Measurements from ENCODE around the gene KRTAP2-3. TPM values are rescaled to one million over a fixed set of nuclear protein-coding genes. Genes with fewer than 3 reads are reported as not detected.
"Not testable (repeated sequence)": the region's sequence is repeated elsewhere in the genome, so short reads cannot be mapped to it uniquely, and the experiment has no call there.

KRTAP2-3 gene
- total RNA-seq, 1 experiment from 2014 or later, result 6.3 TPM

DNA sequence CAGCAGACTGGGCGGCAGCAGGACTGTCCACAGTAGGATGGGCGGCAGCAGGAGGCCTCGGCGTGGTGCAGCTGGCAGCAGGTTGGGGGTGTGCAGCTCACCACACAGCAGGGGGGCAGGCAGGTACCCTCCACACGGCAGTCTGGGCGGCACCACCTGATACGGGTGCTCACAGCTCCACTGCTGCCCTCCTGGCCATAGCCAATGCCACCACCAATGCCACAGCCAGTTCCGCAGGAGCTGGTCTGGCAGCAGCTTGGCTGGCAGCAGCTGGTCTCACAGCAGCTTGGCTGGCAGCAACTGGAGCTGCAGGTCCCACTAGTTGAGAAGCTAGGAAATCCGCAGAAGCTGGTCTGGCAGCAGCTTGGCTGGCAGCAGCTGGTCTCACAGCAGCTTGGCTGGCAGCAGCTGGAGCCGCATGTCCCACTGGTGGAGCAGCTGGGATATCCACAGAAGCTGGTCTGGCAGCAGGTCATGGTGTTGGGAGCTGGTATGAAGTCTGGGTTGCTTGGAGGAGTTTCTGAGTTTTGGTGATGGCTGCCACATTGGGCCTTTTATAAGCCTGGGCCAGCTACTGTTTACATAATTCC lies 25.5 kb downstream of the KRTAP2-3 start, which contains the start of gene KRTAP1-3:
KRTAP1-3 (minus strand) TSS at position 529 of the 590 bp plus-strand sequence; CDS start at position 476, 53 bp downstream.
- H3K9me3 ChIP-seq (ENCODE audit: control insufficient read depth in 1 of 2, insufficient read depth in 1 of 2, low read depth in 1 of 2, low read length in 2 of 2); POLR2A ChIA-PET; ATAC-seq; H3K36me3 ChIP-seq (ENCODE audit: control insufficient read depth in 1 of 2, insufficient read depth in 2 of 2, low read length in 2 of 2); H3K27ac ChIP-seq (ENCODE audit: low read depth, low read length); H3K27me3 ChIP-seq (ENCODE audit: insufficient read depth, low read length); CTCF ChIA-PET; intact Hi-C loops (cut with micrococcal nuclease); H3K4me2 ChIP-seq (ENCODE audit: low read length); H3K9me2 ChIP-seq (ENCODE audit: insufficient read depth); H4K20me1 ChIP-seq (ENCODE audit: insufficient read depth); RAD21 ChIA-PET (ENCODE audit: low non-redundant PET in 1 of 2, low total read pairs in 2 of 2, uncharacterized antibody in 2 of 2, unreplicated experiment in 2 of 2); H3K9ac ChIP-seq (ENCODE audit: low read length); H2AFZ ChIP-seq (ENCODE audit: low read depth, low read length, poor library complexity, severe bottlenecking); H3K4me3 ChIP-seq (replicated peaks in 1 of 2; ENCODE audit: low read depth in 1 of 2, low read length in 2 of 2); H3K79me2 ChIP-seq (ENCODE audit: insufficient read depth, low read length); DNase-seq (ENCODE audit: low read depth, low spot score); BruUV-seq (replicated peaks): not testable (repeated sequence)
- peaks cover 7 to 10% of the 10 kb centered on the region in 2 experiments; a peak in 2 of 4 replicates for H3K4me1 ChIP-seq (ENCODE audit: control insufficient read depth in 1 of 2, insufficient read depth in 2 of 2, low read length in 2 of 2)

DNA sequence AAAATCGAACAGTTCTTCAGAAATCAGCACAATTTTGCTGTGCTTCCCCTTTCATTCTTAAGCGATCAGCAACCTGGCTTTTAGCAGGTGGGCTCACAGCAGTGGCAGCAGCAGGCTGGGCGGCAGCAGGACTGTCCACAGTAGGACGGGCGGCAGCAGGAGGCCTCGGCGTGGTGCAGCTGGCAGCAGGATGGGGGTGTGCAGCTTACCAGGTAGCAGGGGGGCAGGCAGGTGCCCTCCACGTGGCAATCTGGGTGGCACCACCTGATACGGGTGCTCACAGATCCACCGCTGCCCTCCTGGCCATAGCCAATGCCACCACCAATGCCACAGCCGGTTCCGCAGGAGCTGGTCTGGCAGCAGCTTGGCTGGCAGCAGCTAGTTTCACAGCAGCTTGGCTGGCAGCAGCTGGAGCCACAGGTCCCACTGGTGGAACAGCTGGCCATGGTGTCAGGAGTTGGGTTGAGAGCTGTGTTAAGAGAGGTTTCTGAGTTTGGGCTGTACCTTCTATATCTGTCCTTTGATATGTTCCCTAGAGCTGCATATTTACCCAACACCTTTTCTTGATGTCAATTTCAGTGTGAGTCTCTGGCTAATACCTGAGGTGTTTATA lies 30.2 kb downstream of the KRTAP2-3 start, which contains the start of gene KRTAP1-4:
KRTAP1-4 (minus strand) TSS at position 563 of the 613 bp plus-strand sequence; CDS start at position 446, 117 bp downstream.
- POLR2A ChIA-PET, result no interaction called here
- Histone ChIP-seq H3K4me3 (replicated peaks in 1 of 2; ENCODE audit: low read depth in 1 of 2, low read length in 2 of 2) (no peak within 1 kb of the TSS), H2AFZ (ENCODE audit: low read depth, low read length, poor library complexity, severe bottlenecking) (no peak within 1 kb of the TSS), H3K9me3 (ENCODE audit: control insufficient read depth in 1 of 2, insufficient read depth in 1 of 2, low read depth in 1 of 2, low read length in 2 of 2) (no peaks in the 10 kb centered on the region), H3K4me2 (ENCODE audit: low read length) (no peak within 1 kb of the TSS), H3K36me3 (ENCODE audit: control insufficient read depth in 1 of 2, insufficient read depth in 2 of 2, low read length in 2 of 2) (no peaks in the 10 kb centered on the region), H4K20me1 (ENCODE audit: insufficient read depth) (no peaks in the 10 kb centered on the region), H3K9me2 (ENCODE audit: insufficient read depth) (no peaks in the 10 kb centered on the region), H3K4me1 (ENCODE audit: control insufficient read depth in 1 of 2, insufficient read depth in 2 of 2, low read length in 2 of 2) (no peaks in the 10 kb centered on the region), H3K27ac (ENCODE audit: low read depth, low read length) (no peak within 1 kb of the TSS), H3K79me2 (ENCODE audit: insufficient read depth, low read length) (no peaks in the 10 kb centered on the region), H3K9ac (ENCODE audit: low read length) (no peak within 1 kb of the TSS), H3K27me3 (ENCODE audit: insufficient read depth, low read length) (no peaks in the 10 kb centered on the region)
- BruUV-seq (replicated peaks), result no TSS peak
- no peak for ATAC-seq
- no peak for TF ChIP-seq SIN3A (IDR thresholded peaks at IDR 0.05; ENCODE audit: low read depth)
- RAD21 ChIA-PET (ENCODE audit: low non-redundant PET in 1 of 2, low total read pairs in 2 of 2, uncharacterized antibody in 2 of 2, unreplicated experiment in 2 of 2), result no interaction called here
- CTCF ChIA-PET, result interaction anchor here (1.2 kb wide), 1 partner anchor 10 kb away, joined by 3 read pairs; no protein-coding TSS in a partner anchor
- intact Hi-C loops (cut with micrococcal nuclease), result no loop called here
- no peak for DNase-seq (ENCODE audit: low read depth, low spot score)

Measured in HCT116 (cell line).